Kidney (tissue), 22 donors: ENCODE data around the gene ACAD8. TPM values are rescaled to one million over a fixed set of nuclear protein-coding genes. Genes with fewer than 3 reads are reported as not detected.

Experiments
- DNase-seq, 5 donors: peaks; one replicate each; pipeline ENCODE4 v3.0.0-alpha.2; 2013 to 2020
- FAIRE-seq: peaks from 2 replicates; lab custom pipeline; 2012; peaks lifted over from hg19 to GRCh38; lab: Jason Lieb, UNC
- H3K27ac ChIP-seq, 2 donors: one replicate each; pipeline ENCODE4 v1.7.0; 2013; ENCODE audit warnings: low read depth in 2 of 2, low read length in 2 of 2, inconsistent platforms in 1 of 2
- H3K27me3 ChIP-seq: one replicate; pipeline ENCODE4 v1.7.1; 2013; ENCODE audit warnings: low read length, inconsistent platforms; ENCODE audit not compliant: control insufficient read depth, insufficient read depth
- H3K36me3 ChIP-seq, 3 donors: one replicate each; pipeline versions ENCODE4 v1.7.0 to v1.7.1; 2013; ENCODE audit warnings: low read length in 3 of 3, control low read depth in 1 of 3, inconsistent platforms in 1 of 3; ENCODE audit not compliant: insufficient read depth in 3 of 3, control insufficient read depth in 2 of 3
- H3K4me1 ChIP-seq, 3 donors: one replicate each; pipeline versions ENCODE4 v1.7.0 to v1.7.1; 2013; ENCODE audit warnings: low read length in 3 of 3, inconsistent platforms in 1 of 3, low read depth in 1 of 3; ENCODE audit not compliant: control insufficient read depth in 2 of 3, insufficient read depth in 2 of 3
- H3K4me3 ChIP-seq, 3 donors: one replicate each; pipeline versions ENCODE4 v1.7.0 to v1.8.1; 2013; ENCODE audit warnings: low read length in 3 of 3, control low read depth in 1 of 3, inconsistent platforms in 1 of 3
- H3K9ac ChIP-seq, 3 donors: one replicate each; pipeline versions ENCODE4 v1.7.0 to v1.7.1; 2013; ENCODE audit warnings: low read length in 3 of 3, control low read depth in 1 of 3, inconsistent platforms in 1 of 3
- H3K9me3 ChIP-seq, 3 donors: one replicate each; pipeline versions ENCODE4 v1.7.0 to v1.7.1; 2013; ENCODE audit warnings: low read length in 3 of 3, control low read depth in 1 of 3, inconsistent platforms in 1 of 3; ENCODE audit not compliant: control insufficient read depth in 2 of 3, insufficient read depth in 1 of 3
- intact Hi-C: fragments of 100-400 bp; cut with DNase I; formaldehyde crosslinking; loops from one replicate; pipeline ENCODE4 v1.11.1; 2022
- long read RNA-seq, 10 donors: library from polyadenylated mRNA in 1 of 10; unstranded in 1 of 10; transcript quantifications; one replicate each; pipeline ENCODE4 v2.0.0 and lab custom pipeline, GENCODE V29; 2021 to 2026
- polyA plus RNA-seq: library from polyadenylated mRNA; stranded (reverse); fragments of 350-450 nt; fragmentation: Illumina TruSeq; extraction: RNeasy Lipid Tissue Mini Kit (QIAGEN cat#74804); gene quantifications from one replicate; pipeline ENCODE4 v1.2.3, GENCODE V29; 2014; ENCODE audit warnings: low read depth, low replicate concordance; ENCODE audit not compliant: insufficient read depth
- total RNA-seq: library from RNA; stranded (reverse); fragmentation: NEBNext Ultra II Directional; extraction: Animal tissue kit (Norgen Biotek cat#: 25700); gene quantifications from one replicate; pipeline ENCODE4 v1.2.1, GENCODE V29; 2021
- TF ChIP-seq, protein P1 (sequence below): IDR thresholded peaks from 3 replicates; pipeline ENCODE4 v1.5.1; 2012; ENCODE audit warnings: mild to moderate bottlenecking, moderate library complexity, borderline replicate concordance; ENCODE audit not compliant: insufficient read depth; ENCODE audit errors: extremely low read depth
- donor health status: control.
- donor health status: control.
- donor health status: control.
- donor health status: control.
- donor health status: control.
- donor health status: DM: yes; HTN: yes; CAD: no.
- donor health status: Normal renal cell carcinoma (clear cell type).

The ACAD8 gene
- total RNA-seq (28.1 TPM), polyA plus RNA-seq (42.1 TPM)
- long read RNA-seq, donor 1, transcript ACAD8-201 (11 exons, 2,249 nt) = major isoform, 5 of 7 reads
- long read RNA-seq, donor 1, partial matches to known transcripts = 0 of 7 reads
- long read RNA-seq, donor 1, other reads (novel, unspliced or antisense) = 0 of 7 reads
- long read RNA-seq, donor 2, transcript ACAD8-201 (11 exons, 2,249 nt) = major isoform, 12 of 13 reads
- long read RNA-seq, donor 2, partial matches to known transcripts = 0 of 13 reads
- long read RNA-seq, donor 2, other reads (novel, unspliced or antisense) = 0 of 13 reads
- long read RNA-seq, donor 3, transcript ACAD8-201 (11 exons, 2,249 nt) = major isoform, 14 of 14 reads
- long read RNA-seq, donor 3, partial matches to known transcripts = 0 of 14 reads
- long read RNA-seq, donor 3, other reads (novel, unspliced or antisense) = 0 of 14 reads
- long read RNA-seq, donor 4, transcript ACAD8-201 (11 exons, 2,249 nt) = major isoform, 8 of 9 reads
- long read RNA-seq, donor 4, partial matches to known transcripts = 0 of 9 reads
- long read RNA-seq, donor 4, other reads (novel, unspliced or antisense) = 0 of 9 reads
- long read RNA-seq, donor 5 = 0 reads
- long read RNA-seq, donor 6, partial matches to known transcripts = 0 of 1 reads
- long read RNA-seq, donor 6, other reads (novel, unspliced or antisense) = 0 of 1 reads
- long read RNA-seq, donor 7, transcript ACAD8-201 (11 exons, 2,249 nt) = major isoform, 35 of 59 reads
- long read RNA-seq, donor 7, partial matches to known transcripts = 7 of 59 reads
- long read RNA-seq, donor 7, other reads (novel, unspliced or antisense) = 16 of 59 reads
- long read RNA-seq, donor 8, partial matches to known transcripts = 0 of 3 reads
- long read RNA-seq, donor 8, other reads (novel, unspliced or antisense) = 0 of 3 reads
- long read RNA-seq, donor 9, transcript ACAD8-201 (11 exons, 2,249 nt) = major isoform, 6 of 6 reads
- long read RNA-seq, donor 9, partial matches to known transcripts = 0 of 6 reads
- long read RNA-seq, donor 9, other reads (novel, unspliced or antisense) = 0 of 6 reads
- long read RNA-seq, donor 10, partial matches to known transcripts = 0 of 6 reads
- long read RNA-seq, donor 10, other reads (novel, unspliced or antisense) = 0 of 6 reads

DNA sequence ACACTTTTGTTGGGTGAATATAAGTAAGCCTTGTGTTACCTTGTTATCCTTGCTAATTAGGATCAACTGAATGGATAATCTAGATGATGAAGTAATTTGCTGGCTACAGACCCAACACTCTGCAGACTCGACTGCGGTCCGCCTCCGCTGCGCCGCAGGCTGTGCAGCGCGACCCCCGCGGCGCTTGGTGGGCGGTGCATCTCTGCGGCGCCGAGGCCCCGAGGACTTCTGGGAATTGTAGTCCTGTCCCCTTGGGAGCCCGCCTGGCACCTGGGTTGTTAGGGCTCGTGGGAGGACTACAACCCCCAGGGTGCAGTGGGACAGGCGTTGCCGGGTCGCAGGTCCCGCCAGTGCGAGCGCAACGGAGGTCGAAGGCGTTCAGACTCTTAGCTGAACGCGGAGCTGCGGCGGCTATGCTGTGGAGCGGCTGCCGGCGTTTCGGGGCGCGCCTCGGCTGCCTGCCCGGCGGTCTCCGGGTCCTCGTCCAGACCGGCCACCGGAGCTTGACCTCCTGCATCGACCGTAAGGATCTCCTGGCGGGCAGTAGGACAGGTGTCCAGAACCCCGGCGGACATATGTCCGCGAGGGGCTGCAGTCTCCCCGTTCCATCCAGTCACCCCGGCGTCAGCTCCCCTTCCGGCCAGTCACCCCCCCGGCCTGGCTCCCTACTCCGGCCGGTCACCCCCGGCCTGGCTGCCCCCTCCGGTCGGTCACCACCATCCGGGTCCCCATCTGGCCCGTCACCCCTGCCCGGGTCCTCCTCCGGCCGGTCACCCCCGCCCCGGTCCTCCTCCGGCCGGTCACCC is at the start of gene ACAD8, which contains the start of gene THYN1:
Gene ACAD8 (plus strand): TSS at position 381 of the 806 bp plus-strand sequence. CDS start 33 bp downstream, at position 414.
Gene THYN1 (minus strand): TSS at position 165 of the 806 bp plus-strand sequence. CDS start 470 bp downstream, outside the sequence.
- DNase-seq (peak; percentile 97 to 99 (median 98)), FAIRE-seq (no peak)
- Histone ChIP-seq H3K9ac (peak within 1 kb of the TSS; percentile 74 to 98 (median 75)), H3K4me1 (peaks cover 3 to 10% (median 3%) of the 10 kb centered on the region in 3 donors), H3K36me3 (peaks cover 2 to 31% (median 10%) of the 10 kb centered on the region in 3 donors), H3K27me3 (no peaks in the 10 kb centered on the region), H3K9me3 (no peaks in the 10 kb centered on the region), H3K27ac (peak within 1 kb of the TSS; percentile 17 to 40), H3K4me3 (peak within 1 kb of the TSS; percentile 98 to 99 (median 99))
- intact Hi-C loops = no loop called here
- TF ChIP-seq, protein P1, sequence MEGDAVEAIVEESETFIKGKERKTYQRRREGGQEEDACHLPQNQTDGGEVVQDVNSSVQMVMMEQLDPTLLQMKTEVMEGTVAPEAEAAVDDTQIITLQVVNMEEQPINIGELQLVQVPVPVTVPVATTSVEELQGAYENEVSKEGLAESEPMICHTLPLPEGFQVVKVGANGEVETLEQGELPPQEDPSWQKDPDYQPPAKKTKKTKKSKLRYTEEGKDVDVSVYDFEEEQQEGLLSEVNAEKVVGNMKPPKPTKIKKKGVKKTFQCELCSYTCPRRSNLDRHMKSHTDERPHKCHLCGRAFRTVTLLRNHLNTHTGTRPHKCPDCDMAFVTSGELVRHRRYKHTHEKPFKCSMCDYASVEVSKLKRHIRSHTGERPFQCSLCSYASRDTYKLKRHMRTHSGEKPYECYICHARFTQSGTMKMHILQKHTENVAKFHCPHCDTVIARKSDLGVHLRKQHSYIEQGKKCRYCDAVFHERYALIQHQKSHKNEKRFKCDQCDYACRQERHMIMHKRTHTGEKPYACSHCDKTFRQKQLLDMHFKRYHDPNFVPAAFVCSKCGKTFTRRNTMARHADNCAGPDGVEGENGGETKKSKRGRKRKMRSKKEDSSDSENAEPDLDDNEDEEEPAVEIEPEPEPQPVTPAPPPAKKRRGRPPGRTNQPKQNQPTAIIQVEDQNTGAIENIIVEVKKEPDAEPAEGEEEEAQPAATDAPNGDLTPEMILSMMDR = no peak

DNA sequence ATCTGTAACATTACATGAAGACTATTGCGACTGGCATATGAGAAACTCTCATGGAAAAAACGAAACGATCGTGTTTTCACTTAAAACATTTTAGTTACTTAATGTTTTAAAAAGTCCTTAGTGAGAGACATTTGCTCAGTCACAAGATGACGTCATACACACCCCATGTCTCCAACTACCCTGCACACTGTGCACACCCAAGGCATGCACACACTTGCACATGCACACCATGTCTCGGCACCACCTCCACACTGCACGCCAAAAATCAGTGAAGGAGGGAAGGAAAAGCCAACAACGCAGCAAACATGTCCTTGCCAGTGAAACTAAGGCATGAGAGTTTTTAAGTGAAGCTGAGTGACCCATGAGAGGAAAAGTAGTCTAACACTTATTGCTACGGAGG is 47.6 kb upstream of the ACAD8 start:
- no peak overlapping the region for H3K9ac ChIP-seq
- H3K4me1 ChIP-seq = no peaks in the 10 kb centered on the region
- intact Hi-C loops = no loop called here
- H3K4me3 ChIP-seq = no peak overlapping the region
- FAIRE-seq = no peak
- H3K27ac ChIP-seq = no peak overlapping the region
- TF ChIP-seq, protein P1 = no peak
- no peak for DNase-seq
- no peaks in the 10 kb centered on the region for H3K27me3 ChIP-seq
- H3K9me3 ChIP-seq = no peaks in the 10 kb centered on the region
- H3K36me3 ChIP-seq = peaks cover 11 to 16% (median 15%) of the 10 kb centered on the region in 3 donors

GRCh38 chr11:134206185-134206584 is 47.2 kb upstream of the ACAD8 start:
- TF ChIP-seq, protein P1 = no peak
- Histone ChIP-seq H3K4me3 (no peak overlapping the region), H3K4me1 (no peaks in the 10 kb centered on the region), H3K27ac (no peak overlapping the region), H3K36me3 (peaks cover 11 to 14% (median 13%) of the 10 kb centered on the region in 3 donors), H3K9me3 (no peaks in the 10 kb centered on the region), H3K9ac (no peak overlapping the region), H3K27me3 (no peaks in the 10 kb centered on the region)
- intact Hi-C loops = no loop called here
- no peak for FAIRE-seq
- no peak for DNase-seq
